ENCODE measurements around the gene LGALS9.

DNA sequence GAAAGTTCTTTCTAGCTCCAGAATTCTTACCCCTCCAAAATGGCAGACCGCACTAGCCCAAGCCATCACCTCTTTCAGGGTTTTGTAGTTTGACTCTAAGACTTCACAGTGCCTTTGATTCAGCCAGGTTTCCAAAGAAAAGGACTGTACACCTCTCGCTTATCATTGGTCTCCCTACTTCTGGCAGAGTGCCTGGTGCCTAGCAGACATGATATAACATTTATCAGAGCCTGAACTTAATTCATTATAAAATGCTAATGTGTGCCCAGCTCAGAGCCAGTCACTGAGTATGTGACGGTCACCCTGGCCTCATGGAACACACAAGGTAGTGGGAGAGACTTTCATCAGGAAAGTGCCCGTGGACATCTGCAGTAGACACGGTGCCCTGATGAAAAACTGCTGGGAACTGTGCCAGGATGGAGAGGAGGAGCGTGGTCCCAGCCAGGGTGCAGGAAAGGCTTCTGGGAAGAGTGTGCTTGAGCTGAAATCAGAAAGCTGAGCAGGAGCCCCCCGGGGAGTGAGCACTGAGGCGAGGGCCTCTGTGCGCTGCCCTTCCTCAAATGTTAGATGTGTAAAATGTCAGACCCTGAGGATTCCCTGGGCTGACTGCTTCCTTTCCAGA is 34.3 kb upstream of the LGALS9 start:
- TF ChIP-seq CTCF (IDR thresholded peaks at IDR 0.05) (no peak), POLR2A (IDR thresholded peaks at IDR 0.05) (no peak)

All from Peyer's patch (tissue), 4 donors.